Vagina (tissue), 2 donors: ENCODE measurements around the gene VMAC.

Source experiments
- CTCF ChIP-seq, 3 experiments: fragments of 450-650 bp in 2 of 3; fragments of 200-600 bp in 1 of 3; sonication (generic) in 1 of 3; IDR thresholded peaks; one replicate each; pipeline ENCODE4 v1.5.1; 2017 to 2019; ENCODE audit warnings: antibody characterized with exemption in 3 of 3, mild to moderate bottlenecking in 2 of 3, moderate library complexity in 2 of 3
- POLR2A ChIP-seq, 2 donors: fragments of 450-650 bp; IDR thresholded peaks; one replicate each; pipeline ENCODE4 v1.6.1; 2017; ENCODE audit warnings: antibody characterized with exemption in 2 of 2, mild to moderate bottlenecking in 2 of 2, moderate library complexity in 2 of 2
- POLR2AphosphoS5 ChIP-seq, 2 donors: sonication (generic); formaldehyde crosslinking; IDR thresholded peaks; one replicate each; pipeline ENCODE4 v1.9.0; 2017; ENCODE audit warnings: antibody characterized with exemption in 2 of 2, mild to moderate bottlenecking in 2 of 2, low read depth in 1 of 2; ENCODE audit not compliant: insufficient read depth in 1 of 2

- no peak for TF ChIP-seq CTCF (IDR thresholded peaks at IDR 0.05)
- TF ChIP-seq POLR2AphosphoS5 (IDR thresholded peaks at IDR 0.05; ENCODE audit: insufficient read depth in 1 of 2, low read depth in 1 of 2) = no peak
- TF ChIP-seq POLR2A (IDR thresholded peaks at IDR 0.05) = no peak
These were observed 47.7 kb downstream of the VMAC start for GRCh38 chr19:5952193-5953029.
